ENCODE measurements around the gene HMX2.

DNA sequence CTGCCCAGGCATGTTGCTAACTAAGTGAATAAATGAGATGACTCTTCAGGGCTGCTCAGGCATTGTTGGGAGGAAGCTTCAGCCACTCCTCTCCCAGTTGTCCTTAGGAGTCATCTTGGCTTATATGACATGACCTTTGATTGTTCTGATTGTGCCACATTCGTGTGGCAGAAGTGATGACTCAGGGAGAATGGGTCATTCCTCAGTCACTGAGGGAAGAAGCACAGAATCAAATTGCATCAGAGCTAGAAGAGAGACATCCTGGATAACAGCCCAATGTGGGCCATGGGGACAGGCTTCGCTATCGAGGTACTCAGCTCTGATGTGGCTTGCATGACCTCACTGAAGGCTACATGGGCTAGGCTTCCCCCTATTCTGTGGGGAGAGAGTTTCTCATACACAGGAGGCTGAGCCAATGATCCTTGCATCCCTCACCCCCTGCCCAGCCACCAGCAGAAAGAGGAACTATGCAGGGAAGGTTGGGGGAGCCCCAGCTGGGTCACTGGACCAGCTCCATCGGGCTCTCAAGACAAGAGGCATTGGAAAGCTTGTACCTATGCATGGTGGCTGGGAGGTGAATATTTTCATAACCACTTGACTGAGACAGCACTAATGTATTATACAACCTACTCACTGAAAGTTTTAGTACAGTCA, 18.2 kb upstream of the HMX2 start:
- TF ChIP-seq CTCF (conservative IDR thresholded peaks at IDR 0.05; ENCODE audit: low read depth, low read length) (no peak), EZH2phosphoT487 (IDR thresholded peaks at IDR 0.05; ENCODE audit: borderline replicate concordance, low read length) (no peak), EZH2 (IDR thresholded peaks at IDR 0.05; ENCODE audit: low read length, unreplicated experiment) (no peak)
